Measurements from ENCODE around the gene VSIG10.

The VSIG10 gene

GRCh38 chr12:118082161-118082560 lies 21.6 kb downstream of the VSIG10 start:
- TF ChIP-seq CTCF (IDR thresholded peaks at IDR 0.05): no peak

GRCh38 chr12:118073768-118074167 lies 30.0 kb downstream of the VSIG10 start:
- no peak for TF ChIP-seq CTCF (IDR thresholded peaks at IDR 0.05)

DNA sequence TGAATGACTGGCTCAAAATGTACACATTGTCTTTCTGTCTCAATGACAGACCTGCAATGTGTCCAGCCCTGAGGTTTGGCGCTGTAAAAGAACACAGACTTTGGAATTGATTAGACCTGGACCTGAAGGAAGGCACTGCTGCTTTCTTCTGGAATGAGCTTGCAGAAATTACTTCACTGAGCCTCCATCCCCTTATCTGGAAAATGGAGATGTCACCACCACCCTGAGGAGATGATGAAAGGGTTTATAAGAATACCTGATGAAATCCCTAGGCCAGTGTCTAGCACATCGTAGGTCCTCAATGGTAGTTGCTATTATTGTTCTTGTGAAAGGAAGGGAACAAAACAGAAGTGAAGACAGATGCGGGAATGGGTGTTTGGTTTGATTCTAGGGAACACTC lies 33.2 kb downstream of the VSIG10 start:
- no peak for TF ChIP-seq CTCF (IDR thresholded peaks at IDR 0.05)

- TF ChIP-seq CTCF (IDR thresholded peaks at IDR 0.05): no peak
These were observed 35.4 kb downstream of the VSIG10 start for GRCh38 chr12:118068445-118068844.

- no peak for TF ChIP-seq CTCF (IDR thresholded peaks at IDR 0.05)
These were observed 38.4 kb downstream of the VSIG10 start for GRCh38 chr12:118065380-118065779.

- TF ChIP-seq CTCF (IDR thresholded peaks at IDR 0.05): no peak
These were observed 39.2 kb downstream of the VSIG10 start for GRCh38 chr12:118064608-118065007.

GRCh38 chr12:118063576-118064391 lies 40.0 kb downstream of the VSIG10 start:
- TF ChIP-seq CTCF (IDR thresholded peaks at IDR 0.05): no peak
